Activated CD4-positive, alpha-beta T cell treated with anti-CD3 and anti-CD28 coated beads, Interleukin-2, amount 10 ng/mL, durations not matched to agents 7 days and 5 days (primary cell): ENCODE results near the gene SPAST. TPM values are rescaled to one million over a fixed set of nuclear protein-coding genes. Genes with fewer than 3 reads are reported as not detected.
"Not testable (repeated sequence)": the region's sequence is repeated elsewhere in the genome, so short reads cannot be mapped to it uniquely, and the experiment has no call there.

Experiments used
- CTCF ChIA-PET: fragments of 350-600 bp; sonication (Branson Sonifier 250); formaldehyde crosslinking; loops from one replicate; lab custom pipeline; 2021; ENCODE audit warnings: antibody characterized with exemption; lab: Charles Lee
- POLR2A ChIA-PET: fragments of 350-600 bp; sonication (Branson Sonifier 250); formaldehyde crosslinking; loops from one replicate; lab custom pipeline; 2021; ENCODE audit warnings: antibody characterized with exemption; lab: Charles Lee
- DNase-seq: peaks from one replicate; pipeline ENCODE4 v3.0.0-alpha.2; 2020
- H3K27ac Mint-ChIP-seq: one replicate; pipeline ENCODE4 v1.8.0; 2021; ENCODE audit warnings: mild to moderate bottlenecking, moderate library complexity, mixed read lengths
- H3K27me3 Mint-ChIP-seq: one replicate; pipeline ENCODE4 v1.8.0; 2021; ENCODE audit warnings: mixed read lengths
- H3K36me3 Mint-ChIP-seq: one replicate; pipeline ENCODE4 v1.8.0; 2021; ENCODE audit warnings: low read depth, mixed read lengths
- H3K4me1 Mint-ChIP-seq: one replicate; pipeline ENCODE4 v1.8.0; 2021; ENCODE audit warnings: mixed read lengths
- H3K4me3 Mint-ChIP-seq: one replicate; pipeline ENCODE4 v1.8.0; 2021; ENCODE audit warnings: mild to moderate bottlenecking, moderate library complexity, mixed read lengths
- H3K9me3 Mint-ChIP-seq: one replicate; pipeline ENCODE4 v1.8.0; 2021; ENCODE audit warnings: mixed read lengths
- total RNA-seq, 2 experiments: library from RNA; stranded (reverse); gene quantifications; one replicate each; pipeline ENCODE4 v1.2.3, GENCODE V29; 2021

SPAST gene, protein sequence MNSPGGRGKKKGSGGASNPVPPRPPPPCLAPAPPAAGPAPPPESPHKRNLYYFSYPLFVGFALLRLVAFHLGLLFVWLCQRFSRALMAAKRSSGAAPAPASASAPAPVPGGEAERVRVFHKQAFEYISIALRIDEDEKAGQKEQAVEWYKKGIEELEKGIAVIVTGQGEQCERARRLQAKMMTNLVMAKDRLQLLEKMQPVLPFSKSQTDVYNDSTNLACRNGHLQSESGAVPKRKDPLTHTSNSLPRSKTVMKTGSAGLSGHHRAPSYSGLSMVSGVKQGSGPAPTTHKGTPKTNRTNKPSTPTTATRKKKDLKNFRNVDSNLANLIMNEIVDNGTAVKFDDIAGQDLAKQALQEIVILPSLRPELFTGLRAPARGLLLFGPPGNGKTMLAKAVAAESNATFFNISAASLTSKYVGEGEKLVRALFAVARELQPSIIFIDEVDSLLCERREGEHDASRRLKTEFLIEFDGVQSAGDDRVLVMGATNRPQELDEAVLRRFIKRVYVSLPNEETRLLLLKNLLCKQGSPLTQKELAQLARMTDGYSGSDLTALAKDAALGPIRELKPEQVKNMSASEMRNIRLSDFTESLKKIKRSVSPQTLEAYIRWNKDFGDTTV
- 10 to 100 TPM; 22.4 to 25.2 TPM for total RNA-seq

DNA sequence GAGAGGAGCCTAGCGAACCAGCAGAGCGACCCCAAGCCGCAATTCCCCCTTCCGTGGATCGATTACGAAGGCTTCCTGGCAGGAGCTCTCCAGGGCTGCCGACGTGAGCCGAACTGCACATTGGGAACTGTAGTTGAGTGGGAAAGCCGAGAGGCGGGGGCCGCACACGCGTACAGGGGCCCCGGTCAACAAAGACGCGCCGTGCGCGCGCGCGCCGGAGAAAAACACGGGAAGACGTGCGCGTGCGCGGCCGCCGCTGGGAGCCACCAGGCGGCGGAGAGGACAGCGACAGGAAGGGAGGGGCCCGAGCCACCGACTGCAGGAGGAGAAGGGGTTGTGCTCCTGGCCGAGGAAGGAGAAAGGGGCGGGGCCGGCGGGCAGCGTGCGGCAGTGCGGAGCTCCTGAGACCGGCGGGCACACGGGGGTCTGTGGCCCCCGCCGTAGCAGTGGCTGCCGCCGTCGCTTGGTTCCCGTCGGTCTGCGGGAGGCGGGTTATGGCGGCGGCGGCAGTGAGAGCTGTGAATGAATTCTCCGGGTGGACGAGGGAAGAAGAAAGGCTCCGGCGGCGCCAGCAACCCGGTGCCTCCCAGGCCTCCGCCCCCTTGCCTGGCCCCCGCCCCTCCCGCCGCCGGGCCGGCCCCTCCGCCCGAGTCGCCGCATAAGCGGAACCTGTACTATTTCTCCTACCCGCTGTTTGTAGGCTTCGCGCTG lies at the start of gene SPAST:
Gene SPAST (plus strand): TSS at position 247 of the 711 bp plus-strand sequence. CDS start 276 bp downstream, at position 523.
- Mint-ChIP-seq H3K27ac (peak within 1 kb of the TSS; percentile 94), H3K9me3 (no peaks in the 10 kb centered on the region), H3K36me3 (peaks cover 9% of the 10 kb centered on the region), H3K4me3 (peak within 1 kb of the TSS; percentile 89), H3K4me1 (peaks cover 24% of the 10 kb centered on the region), H3K27me3 (no peaks in the 10 kb centered on the region)
- DNase-seq = peak; percentile 96
- ChIA-PET CTCF (interaction anchor here (0.9 to 1.8 kb wide), 9 partner anchors 9 to 202 kb away, joined by 3 to 5 read pairs (median 4); partner anchors contain the start of gene SLC30A6), POLR2A (interaction anchor here (1.0 to 1.5 kb wide), 3 partner anchors 24 to 102 kb away, joined by 3 to 9 read pairs (median 3); partner anchors contain the start of genes DPY30 and SLC30A6)

DNA sequence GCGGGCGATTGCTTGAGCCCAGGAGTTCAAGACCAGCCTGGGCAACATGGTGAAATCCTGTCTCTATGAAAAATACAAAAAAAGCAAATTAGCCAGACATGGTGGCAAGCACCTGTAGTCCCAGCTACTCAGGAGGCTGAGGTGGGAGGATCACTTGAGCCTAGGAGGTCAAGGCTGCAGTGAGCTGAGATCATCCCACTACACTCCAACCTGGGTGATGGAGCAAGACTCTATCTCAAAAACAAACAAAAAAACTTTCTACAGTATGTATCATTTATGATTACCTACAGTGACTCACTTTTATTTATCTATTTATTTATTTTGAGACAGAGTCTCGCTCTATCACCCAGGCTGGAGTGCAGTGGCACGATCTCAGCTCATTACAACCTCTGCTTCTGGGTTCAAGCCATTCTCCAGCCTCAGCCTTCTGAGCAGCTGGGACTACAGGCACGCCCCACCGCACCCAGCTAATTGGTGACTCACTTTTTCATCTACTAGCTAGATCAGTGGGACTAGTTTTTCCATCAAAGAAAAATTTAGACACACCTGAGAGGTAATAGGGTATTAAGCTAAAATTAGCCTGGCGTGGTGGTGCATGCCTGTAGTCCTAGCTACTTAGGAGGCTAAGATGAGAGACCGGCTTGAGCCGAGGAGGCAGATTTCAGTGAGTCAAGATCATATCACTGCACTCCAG lies 44.4 kb upstream of the SPAST start:
- H3K27me3 Mint-ChIP-seq, H3K9me3 Mint-ChIP-seq, H3K4me1 Mint-ChIP-seq, POLR2A ChIA-PET, DNase-seq, H3K36me3 Mint-ChIP-seq, H3K27ac Mint-ChIP-seq, H3K4me3 Mint-ChIP-seq: not testable (repeated sequence)
- CTCF ChIA-PET = interaction anchor here (0.6 kb wide), 1 partner anchor 244 kb away, joined by 4 read pairs; no protein-coding TSS in a partner anchor

DNA sequence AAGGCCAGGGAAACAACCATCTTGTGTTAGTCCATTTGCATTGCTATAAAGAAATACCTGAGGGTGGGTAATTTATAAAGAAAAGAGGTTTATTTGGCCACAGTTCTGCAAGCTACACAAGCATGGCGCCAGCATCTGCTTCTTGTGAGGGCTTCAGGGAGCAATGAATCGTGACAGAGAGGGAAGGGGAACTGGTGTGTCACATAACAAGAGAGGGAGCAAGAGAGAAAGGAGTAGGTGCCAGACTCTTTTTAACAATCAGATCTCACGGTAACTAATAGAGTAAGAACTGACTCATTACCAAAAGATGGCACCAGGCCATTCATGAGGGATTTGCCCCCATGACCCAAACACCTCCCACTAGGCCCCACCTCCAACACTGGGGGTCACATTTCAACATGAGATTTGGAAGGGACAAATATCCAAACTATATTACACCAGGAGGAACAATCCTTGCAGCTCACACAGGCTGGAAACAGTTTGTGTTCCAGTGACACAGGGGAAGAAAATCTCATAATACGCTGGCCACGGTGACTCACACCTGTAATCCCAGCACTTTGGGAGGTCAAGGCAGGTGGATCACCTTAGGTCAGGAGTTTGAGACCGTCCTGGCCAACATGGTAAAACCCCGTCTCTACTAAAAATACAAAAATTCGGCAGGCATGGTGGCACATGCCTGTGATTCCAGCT lies 29.0 kb upstream of the SPAST start:
- H3K27ac Mint-ChIP-seq, H3K4me3 Mint-ChIP-seq, CTCF ChIA-PET, POLR2A ChIA-PET, H3K9me3 Mint-ChIP-seq, DNase-seq, H3K27me3 Mint-ChIP-seq, H3K4me1 Mint-ChIP-seq: not testable (repeated sequence)
- peaks cover 13% of the 10 kb centered on the region for H3K36me3 Mint-ChIP-seq

DNA sequence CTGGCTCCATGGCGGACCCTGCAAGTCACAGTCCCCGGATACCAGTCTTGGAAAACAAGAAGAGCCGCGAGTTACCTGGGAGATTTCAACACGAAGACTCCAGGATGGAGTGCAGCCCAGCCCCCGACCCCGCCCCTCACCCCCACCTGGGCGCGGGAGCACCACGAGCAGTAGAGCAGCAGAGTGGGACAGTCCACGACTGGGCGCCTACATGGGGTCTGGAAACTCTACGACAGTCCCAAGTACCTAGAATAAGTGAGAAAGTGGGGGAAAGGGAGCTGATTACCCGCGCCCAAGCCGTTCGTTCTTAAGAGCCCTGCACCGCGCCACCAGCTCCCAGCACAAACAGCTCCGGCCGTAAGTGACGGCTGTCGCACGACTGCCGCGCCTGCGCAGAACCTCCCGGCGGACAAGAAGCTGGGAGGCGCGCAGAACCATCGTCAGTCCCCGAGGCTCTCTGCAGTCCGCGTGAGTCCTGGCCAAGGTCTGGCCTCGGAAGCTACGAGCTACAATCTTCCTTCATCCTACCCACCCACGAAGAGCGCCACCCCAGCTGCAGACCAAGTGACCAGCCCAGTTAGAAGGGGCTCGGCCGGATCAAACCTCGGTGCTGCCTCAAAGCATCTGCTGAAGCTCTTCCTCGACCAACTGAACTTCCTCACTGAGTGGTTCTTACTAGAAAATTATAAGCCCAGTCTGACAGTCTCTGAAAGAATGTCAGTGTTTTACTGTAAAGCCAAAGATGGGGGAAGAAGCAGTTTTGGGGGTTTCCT lies 23.7 kb upstream of the SPAST start, which contains the start of gene DPY30:
Gene DPY30 (minus strand): TSS at position 359 of the 773 bp plus-strand sequence. CDS start 349 bp downstream, at position 10.
- peak; percentile 92 for DNase-seq
- ChIA-PET CTCF (interaction anchor here (0.8 to 1.2 kb wide), 7 partner anchors 8 to 55 kb away, joined by 3 to 4 read pairs (median 3); no protein-coding TSS in a partner anchor), POLR2A (interaction anchor here (0.6 to 1.5 kb wide), 8 partner anchors 8 to 150 kb away, joined by 3 to 9 read pairs (median 4); partner anchors contain the start of genes MEMO1, SLC30A6 and SPAST)
- Mint-ChIP-seq H3K4me3 (peak within 1 kb of the TSS; percentile 88), H3K4me1 (peaks cover 13% of the 10 kb centered on the region), H3K9me3 (no peaks in the 10 kb centered on the region), H3K27ac (peak within 1 kb of the TSS; percentile 95), H3K27me3 (no peaks in the 10 kb centered on the region), H3K36me3 (no peaks in the 10 kb centered on the region)

DNA sequence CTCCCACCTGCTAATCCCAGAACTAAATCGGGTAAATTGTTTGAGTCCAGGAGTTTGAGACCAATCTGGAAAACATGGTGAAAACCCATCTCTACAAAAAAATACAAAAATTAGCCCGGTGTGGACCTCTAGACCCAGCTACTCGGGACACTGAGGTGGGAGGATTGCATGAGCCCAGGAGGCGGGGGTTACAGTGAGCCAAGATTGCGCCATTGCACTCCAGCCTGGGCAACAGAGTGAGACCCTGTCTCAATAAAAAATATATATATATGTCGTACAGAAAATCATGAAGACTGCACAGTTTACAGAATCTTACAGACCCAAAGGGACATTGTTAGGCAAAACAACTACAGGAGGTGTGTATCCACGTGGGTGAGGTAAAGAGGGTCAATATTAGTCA lies 19.8 kb upstream of the SPAST start:
- no peak overlapping the region for H3K4me3 Mint-ChIP-seq
- H3K27me3 Mint-ChIP-seq = no peaks in the 10 kb centered on the region
- no peak for DNase-seq
- H3K27ac Mint-ChIP-seq = no peak overlapping the region
- POLR2A ChIA-PET = no interaction called here
- no peaks in the 10 kb centered on the region for H3K36me3 Mint-ChIP-seq
- no peaks in the 10 kb centered on the region for H3K9me3 Mint-ChIP-seq
- peaks cover 13% of the 10 kb centered on the region for H3K4me1 Mint-ChIP-seq
- CTCF ChIA-PET = interaction anchor here (1.9 kb wide), 1 partner anchor 11 kb away, joined by 4 read pairs; no protein-coding TSS in a partner anchor

DNA sequence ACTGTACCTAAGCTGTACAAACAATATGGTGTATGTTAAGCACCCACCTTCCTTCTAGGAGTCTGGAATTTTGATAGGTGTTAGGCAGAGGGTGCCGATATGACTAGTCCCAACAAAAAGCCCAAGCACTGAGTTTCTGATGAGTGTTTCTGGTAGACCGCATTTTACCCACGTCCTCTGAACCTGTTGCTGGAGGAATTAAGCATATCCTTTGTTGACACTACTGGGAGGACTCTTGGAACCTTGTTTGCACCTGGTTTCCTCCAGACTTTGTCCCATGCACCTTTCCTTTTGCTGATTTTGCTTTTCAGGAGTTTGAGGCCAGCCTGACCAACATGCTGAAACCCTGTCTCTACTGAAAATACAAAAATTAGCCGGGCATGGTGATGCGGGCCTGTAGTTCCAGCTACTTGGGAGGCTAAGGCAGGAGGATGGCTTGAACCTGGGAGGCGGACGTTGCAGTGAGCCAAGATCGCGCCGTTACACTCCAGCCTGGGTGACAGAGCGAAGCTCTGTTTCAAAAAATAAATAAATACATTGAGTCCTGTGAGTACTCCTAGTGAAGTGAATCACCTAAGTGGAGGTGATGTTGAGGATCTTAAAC lies 11.4 kb upstream of the SPAST start:
- H3K27me3 Mint-ChIP-seq = no peaks in the 10 kb centered on the region
- ChIA-PET CTCF (interaction anchor here (1.1 kb wide), 1 partner anchor 10 kb away, joined by 3 read pairs; no protein-coding TSS in a partner anchor), POLR2A (interaction anchor here (0.6 kb wide), 1 partner anchor 558 kb away, joined by 8 read pairs; no protein-coding TSS in a partner anchor)
- no peak overlapping the region for H3K27ac Mint-ChIP-seq
- no peaks in the 10 kb centered on the region for H3K9me3 Mint-ChIP-seq
- DNase-seq = no peak
- no peaks in the 10 kb centered on the region for H3K4me1 Mint-ChIP-seq
- H3K4me3 Mint-ChIP-seq = no peak overlapping the region
- no peaks in the 10 kb centered on the region for H3K36me3 Mint-ChIP-seq

DNA sequence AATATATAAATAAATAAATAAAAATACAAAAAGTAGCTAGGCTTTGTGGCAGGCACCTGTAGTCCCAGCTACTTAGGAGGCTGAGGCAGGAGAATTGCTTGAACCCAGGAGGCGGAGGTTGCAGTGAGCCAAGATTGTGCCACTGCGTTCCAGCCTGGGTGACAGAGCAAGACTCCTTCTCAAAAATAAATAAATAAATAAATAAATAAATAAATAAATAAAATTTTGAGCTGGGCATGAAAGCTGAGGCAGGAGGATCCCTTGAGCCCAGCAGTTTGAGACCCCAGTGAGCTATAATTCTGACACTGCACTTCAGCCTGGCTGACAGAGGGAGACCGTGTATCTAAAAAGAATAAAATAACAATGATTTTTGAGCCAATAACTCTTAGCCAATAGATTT lies 8.8 kb upstream of the SPAST start:
- H3K27me3 Mint-ChIP-seq, DNase-seq, H3K9me3 Mint-ChIP-seq, H3K36me3 Mint-ChIP-seq, H3K27ac Mint-ChIP-seq, POLR2A ChIA-PET, H3K4me3 Mint-ChIP-seq, H3K4me1 Mint-ChIP-seq: not testable (repeated sequence)
- CTCF ChIA-PET = interaction anchor here (1.2 to 1.6 kb wide), 3 partner anchors 9 to 15 kb away, joined by 4 read pairs; partner anchors contain the start of genes DPY30 and SPAST

DNA sequence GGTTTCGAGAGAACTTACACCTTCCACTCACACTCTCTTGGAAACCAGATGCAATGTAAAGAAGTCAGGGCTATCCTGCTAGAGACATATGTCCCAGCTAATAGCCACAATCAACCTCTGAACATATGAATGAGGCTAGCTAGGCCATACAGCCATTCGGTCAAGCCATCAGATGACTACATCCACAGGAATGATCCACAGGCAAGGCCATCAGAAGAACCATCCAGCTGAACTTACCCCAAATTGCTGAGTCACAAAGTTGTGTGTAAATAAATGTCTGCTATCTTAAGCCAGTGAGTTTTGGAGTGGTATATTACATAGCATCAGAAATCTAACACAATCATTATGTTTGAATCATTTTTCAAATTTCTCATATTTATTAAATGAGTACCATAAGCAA lies 5.2 kb upstream of the SPAST start:
- Mint-ChIP-seq H3K36me3 (no peaks in the 10 kb centered on the region), H3K4me3 (no peak overlapping the region), H3K9me3 (no peaks in the 10 kb centered on the region), H3K27ac (no peak overlapping the region), H3K27me3 (no peaks in the 10 kb centered on the region), H3K4me1 (peaks cover 9% of the 10 kb centered on the region)
- CTCF ChIA-PET = interaction anchor here (1.0 to 1.1 kb wide), 2 partner anchors 18 to 31 kb away, joined by 3 read pairs; partner anchors contain the start of gene DPY30
- DNase-seq = no peak
- POLR2A ChIA-PET = no interaction called here

DNA sequence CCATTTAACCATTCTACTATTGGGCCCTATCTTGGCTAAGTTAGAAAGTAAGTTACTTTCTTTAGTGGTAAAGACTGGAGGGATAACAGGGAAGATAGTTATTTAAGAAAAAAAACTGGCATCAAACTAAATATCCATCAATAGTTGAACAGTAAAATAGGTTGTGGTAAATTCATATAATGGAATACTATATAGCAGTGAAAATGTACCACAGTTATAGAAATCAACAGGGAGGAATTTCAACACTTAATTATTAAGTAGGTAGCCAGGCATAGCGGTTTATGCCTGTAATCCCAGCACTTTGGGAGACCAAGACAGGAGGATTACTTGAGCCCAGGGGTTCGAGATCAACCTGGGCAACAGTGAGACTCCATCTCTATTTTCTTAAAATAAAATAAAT lies 3.1 kb upstream of the SPAST start:
- H3K27me3 Mint-ChIP-seq = no peaks in the 10 kb centered on the region
- peaks cover 14% of the 10 kb centered on the region for H3K4me1 Mint-ChIP-seq
- CTCF ChIA-PET = no interaction called here

DNA sequence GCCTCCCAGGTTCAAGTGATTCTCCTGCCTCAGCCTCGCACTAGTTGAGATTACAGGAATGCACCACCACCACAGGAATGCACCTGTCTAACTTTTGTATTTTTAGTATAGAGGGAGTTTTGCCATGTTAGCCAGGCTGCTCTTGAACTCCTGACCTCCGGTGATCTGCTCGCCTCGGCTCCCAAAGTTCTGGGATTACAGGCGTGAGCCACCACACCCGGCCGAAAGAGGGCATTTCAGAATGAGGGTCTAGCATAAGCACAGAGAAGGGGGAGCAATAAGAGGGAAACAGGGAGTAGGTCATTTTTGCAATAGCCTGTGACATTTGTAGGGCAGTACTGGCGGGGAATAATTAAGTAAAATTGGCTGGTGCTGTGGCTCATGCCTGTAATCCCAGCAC lies 1.9 kb upstream of the SPAST start:
- DNase-seq = no peak
- Mint-ChIP-seq H3K4me3 (peak overlapping the region; percentile 25), H3K27ac (no peak overlapping the region), H3K36me3 (peaks cover 9% of the 10 kb centered on the region), H3K9me3 (no peaks in the 10 kb centered on the region), H3K27me3 (no peaks in the 10 kb centered on the region), H3K4me1 (peaks cover 21% of the 10 kb centered on the region)
- CTCF ChIA-PET = interaction anchor here (0.9 kb wide), 1 partner anchor 10 kb away, joined by 3 read pairs; no protein-coding TSS in a partner anchor
- POLR2A ChIA-PET = no interaction called here

More for the DNA sequence above, 3.1 kb upstream of the SPAST start:
- no peaks in the 10 kb centered on the region for H3K9me3 Mint-ChIP-seq
- DNase-seq = no peak
- peaks cover under 1% of the 10 kb centered on the region for H3K36me3 Mint-ChIP-seq
- H3K4me3 Mint-ChIP-seq = no peak overlapping the region
- no peak overlapping the region for H3K27ac Mint-ChIP-seq
- POLR2A ChIA-PET = no interaction called here
